GM18511 (cell line): ENCODE measurements around the gene ZC3H18.

ENCODE experiments used
- ATAC-seq: cut with Tn5 transposase; IDR thresholded peaks from one replicate; pipeline ENCODE4 v1.9.1; 2021; ENCODE audit warnings: mild to moderate bottlenecking, moderate library complexity; ENCODE audit not compliant: unreplicated experiment

The ZC3H18 gene

DNA sequence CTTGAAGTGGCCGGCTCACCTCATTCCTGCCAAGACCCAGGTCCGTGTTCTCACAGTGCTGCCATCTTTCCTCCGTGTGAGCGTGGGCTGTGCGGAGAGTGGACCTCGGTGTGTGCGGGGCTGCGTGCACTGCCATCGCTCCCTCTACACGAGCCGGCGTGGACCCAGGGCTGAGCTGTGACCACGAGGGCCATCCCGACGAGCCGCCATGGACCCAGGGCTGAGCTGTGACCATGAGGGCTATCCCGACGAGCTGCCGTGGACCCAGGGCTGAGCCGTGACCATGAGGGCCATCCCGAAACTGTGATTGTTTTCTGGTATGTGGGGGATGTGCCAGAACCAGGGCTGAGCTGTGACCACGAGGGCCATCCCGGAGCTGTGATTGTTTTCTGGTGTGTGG lies 101.6 kb downstream of the ZC3H18 start:
- ATAC-seq = no peak

DNA sequence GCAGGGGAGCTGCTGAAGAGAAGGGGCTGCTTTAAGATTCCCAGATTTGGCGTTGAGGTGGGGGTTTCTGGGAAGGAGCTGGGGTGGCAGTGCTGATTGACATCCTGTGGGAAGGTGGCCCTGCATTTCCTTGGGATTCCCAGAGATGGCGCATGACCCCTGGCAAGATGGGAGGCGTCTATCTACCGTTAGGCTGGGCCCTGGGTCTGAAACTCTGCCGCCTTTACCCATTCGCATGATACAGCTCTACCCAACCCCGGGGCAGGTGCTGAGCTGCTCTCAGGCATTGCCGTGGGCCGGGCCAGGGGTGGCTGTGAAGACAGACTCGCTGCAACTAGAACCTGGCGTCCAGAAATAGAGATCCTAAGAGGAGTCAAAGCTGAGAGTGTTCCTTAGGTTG lies 102.6 kb downstream of the ZC3H18 start:
- no peak for ATAC-seq

DNA sequence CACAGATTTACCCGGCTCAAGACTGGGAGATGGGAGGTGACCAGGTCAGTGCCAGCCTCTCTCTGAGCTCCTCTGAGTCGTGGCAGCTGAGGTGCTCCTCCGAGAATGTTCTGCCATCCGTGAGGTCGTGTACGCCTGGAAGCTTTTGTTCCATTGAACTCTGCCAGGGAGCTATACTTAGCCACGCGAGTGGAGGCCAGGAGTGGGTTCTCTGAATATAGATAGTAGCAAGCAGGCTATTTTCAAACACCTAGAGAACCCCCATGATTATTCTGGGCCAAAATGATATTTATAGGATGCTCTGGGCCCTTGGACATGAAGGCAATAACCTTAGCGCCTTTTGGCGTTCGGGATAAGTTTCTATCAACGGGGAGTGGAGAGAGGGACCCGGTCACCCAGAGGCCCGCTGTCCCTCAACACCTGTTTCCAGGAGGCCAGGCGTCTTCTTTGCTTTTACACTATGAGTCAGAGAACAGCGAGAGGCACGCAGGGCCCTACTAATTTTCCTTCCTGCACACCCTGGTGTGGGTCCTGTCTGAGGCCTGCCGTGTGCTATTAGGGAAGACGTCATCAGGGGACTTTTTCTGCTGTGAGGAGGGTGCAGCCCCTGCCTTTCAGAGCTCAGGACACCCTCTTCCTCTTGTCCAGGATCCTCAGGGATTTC lies 103.6 kb downstream of the ZC3H18 start:
- no peak for ATAC-seq

DNA sequence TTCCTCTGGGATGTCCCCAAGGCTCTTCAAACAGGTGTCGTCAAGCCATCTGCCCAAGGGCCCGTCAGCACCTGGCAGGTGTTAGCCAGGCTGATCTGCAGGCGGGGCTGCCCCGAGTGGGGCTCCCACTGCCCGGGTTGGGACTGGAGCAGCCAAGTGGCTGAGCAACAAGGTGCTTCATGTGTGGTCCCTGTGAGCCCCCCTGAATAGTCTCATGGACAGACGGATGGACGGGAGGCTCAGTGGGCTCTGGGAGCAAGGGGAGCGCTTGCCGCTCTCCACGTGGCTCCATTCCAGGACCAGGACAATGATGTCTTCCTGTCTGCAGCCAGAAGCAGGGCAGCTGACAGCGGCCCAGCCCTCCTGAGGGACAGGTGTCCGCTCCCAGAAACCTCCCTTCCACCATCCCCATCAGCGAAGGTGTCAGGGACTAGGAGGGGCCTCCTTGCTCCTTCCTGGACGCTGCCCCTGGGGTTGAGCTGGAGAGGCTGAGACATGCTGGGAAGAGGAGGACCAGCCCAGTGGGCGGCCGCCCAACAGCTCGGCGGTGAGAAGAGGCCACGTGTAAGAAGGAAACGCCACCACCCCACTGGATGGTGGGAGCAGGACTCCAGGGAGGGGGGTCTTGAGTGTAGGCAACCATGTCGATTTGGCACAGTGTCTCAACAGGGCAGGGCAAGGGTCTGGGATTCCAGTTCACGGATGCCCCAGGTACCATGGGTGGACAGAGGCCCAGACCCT lies 106.5 kb downstream of the ZC3H18 start:
- ATAC-seq = no peak

DNA sequence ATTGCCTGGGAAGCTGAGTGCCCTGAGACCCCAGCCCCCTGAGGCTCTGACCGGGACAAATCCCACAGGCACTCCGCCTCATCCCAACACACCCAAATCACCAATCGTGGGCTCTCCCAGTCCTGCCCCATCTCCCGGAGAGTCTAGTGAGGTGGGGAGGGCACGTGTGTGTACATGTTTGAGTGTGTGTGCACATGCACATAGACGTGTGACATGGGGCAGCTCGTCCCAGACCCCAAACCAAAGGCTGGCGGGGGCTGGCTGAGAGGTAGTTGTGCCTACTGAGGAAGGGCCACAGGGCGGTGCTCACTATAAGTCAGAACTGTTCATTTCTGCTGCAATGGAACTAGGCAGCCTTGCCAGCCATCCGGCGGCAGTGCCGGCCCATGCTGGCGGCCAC lies 107.5 kb downstream of the ZC3H18 start:
- no peak for ATAC-seq

DNA sequence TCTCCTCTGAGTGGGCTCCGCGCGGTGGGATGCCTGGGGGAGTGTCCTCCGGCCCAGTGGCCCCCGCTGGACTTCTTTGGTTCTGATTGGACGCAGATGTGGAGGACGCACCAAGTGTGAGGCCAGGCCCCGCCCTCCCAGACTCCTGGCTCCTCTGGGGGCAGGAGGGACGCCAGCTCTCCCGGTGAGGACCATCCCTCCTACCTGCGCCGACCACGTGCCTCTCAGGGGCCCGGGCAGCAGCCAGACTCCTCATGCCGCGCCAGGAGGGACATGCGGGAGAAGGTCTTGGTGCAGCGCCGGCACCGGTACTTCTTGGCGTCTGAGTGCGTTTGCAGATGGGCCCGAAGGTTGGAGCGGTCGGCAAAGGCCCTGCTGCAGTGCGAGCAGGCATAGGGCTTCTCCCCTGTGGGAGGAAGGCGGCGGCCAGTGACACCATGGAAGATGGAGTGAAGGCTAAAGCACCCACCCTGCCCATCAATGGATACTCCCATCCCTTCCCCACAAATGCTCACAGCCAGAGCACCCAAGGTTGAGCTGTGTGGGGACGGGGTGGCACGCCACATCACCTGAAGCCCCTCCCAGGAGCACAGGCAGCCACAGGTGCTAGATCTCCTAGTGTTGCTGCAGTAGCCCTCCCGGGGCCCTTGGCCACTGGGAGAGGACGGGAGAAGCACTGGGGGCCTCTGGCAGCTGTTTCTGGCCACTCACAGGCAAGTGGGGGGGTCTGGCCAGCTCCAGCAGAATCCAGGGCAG lies 108.2 kb downstream of the ZC3H18 start:
- no peak for ATAC-seq

DNA sequence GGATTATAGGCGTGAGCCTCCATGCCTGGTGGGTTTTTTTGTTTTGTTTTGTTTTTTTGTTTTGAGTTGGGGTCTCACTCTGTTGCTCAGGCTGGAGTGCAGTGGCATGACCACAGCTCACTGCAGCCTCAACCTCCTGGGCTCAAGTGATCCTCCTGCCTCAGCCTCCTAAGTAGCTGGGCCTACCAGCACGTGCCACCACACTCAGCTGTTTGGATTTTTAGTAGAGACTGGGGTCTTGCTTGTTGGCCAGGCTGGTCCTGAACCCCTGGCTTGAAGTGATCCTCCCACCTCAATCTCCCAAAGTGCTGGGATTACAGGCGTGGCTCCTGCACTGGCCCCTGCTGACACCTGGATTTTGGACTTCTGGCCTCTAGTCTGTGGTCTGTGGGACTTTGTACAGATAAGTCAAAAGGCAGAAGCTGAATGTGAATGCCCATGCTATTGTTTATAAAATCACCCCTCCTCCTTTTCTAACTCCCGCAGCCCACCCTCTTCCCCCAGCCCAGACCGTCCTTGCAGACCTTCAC lies 110.4 kb downstream of the ZC3H18 start:
- no peak for ATAC-seq

DNA sequence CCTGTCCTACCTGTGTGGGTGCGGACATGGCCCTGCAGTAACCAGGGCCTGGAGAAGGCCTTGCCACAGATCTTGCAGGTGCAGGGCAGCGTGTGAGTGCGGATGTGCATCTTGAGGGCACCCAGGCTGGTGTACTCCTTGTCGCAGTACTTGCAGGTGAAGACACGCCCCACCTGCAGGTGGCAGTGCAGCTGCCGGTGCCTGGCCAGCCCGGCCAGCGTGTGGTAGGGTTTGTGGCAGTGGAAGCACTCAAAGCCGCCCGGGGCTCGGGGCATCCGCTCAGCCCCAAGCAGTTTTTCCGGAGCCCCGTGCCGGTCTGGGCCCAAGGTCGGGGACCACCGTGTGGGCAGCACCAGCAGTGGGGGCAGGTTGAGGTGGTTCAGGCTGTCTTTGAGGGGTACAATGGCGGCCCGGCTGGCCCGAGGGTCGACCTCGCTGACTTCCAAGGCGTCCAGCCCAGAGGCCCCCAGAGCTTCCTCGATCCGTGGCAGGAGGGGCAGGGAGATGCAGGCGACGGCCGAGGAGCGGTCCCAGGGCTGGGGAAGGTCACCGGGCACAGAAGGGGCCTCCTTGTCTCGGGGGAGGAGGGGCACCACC lies 111.0 kb downstream of the ZC3H18 start:
- ATAC-seq = peak; percentile 42
